GM12892 (cell line): ENCODE data around the gene BLZF1.

Source experiments
- POLR2A ChIP-seq: IDR thresholded peaks from 2 replicates; pipeline ENCODE4 v1.6.1; 2011; ENCODE audit warnings: low read depth, low read length, control low read depth
- POLR2AphosphoS5 ChIP-seq: IDR thresholded peaks from 2 replicates; pipeline ENCODE4 v1.6.1; 2011; ENCODE audit warnings: low read depth, low read length, control low read depth
- TAF1 ChIP-seq: IDR thresholded peaks from 2 replicates; pipeline ENCODE4 v1.6.1; 2011; ENCODE audit warnings: low read depth, mild to moderate bottlenecking, control low read depth, low read length, borderline replicate concordance

- TF ChIP-seq POLR2A, result no peak
- no peak for TF ChIP-seq POLR2AphosphoS5
- TF ChIP-seq TAF1, result no peak
These were observed 46.5 kb upstream of the BLZF1 start for GRCh38 chr1:169321539-169321938.
